Skeletal muscle satellite cell (primary cell): ENCODE data around the gene BLNK. TPM values are rescaled to one million over a fixed set of nuclear protein-coding genes. Genes with fewer than 3 reads are reported as not detected.
"Not testable (repeated sequence)": the region's sequence is repeated elsewhere in the genome, so short reads cannot be mapped to it uniquely, and the experiment has no call there.

Experiments used
- H3K27me3 ChIP-seq: 2 replicates; pipeline ENCODE4 v1.7.0; 2013; ENCODE audit warnings: low read length; ENCODE audit not compliant: control insufficient read depth, insufficient read depth
- H3K36me3 ChIP-seq: 2 replicates; pipeline ENCODE4 v1.7.0; 2013; ENCODE audit warnings: mild to moderate bottlenecking, control low read depth, low read length; ENCODE audit not compliant: insufficient read depth
- H3K4me1 ChIP-seq: 2 replicates; pipeline ENCODE4 v1.7.0; 2013; ENCODE audit warnings: low read length; ENCODE audit not compliant: control insufficient read depth, insufficient read depth
- H3K4me2 ChIP-seq: 2 replicates; pipeline ENCODE4 v1.7.0; 2013; ENCODE audit warnings: mild to moderate bottlenecking, low read length
- H3K4me3 ChIP-seq: 2 replicates; pipeline ENCODE4 v1.7.0; 2013; ENCODE audit warnings: low read length
- H3K9ac ChIP-seq: 2 replicates; pipeline ENCODE4 v1.7.0; 2013; ENCODE audit warnings: mild to moderate bottlenecking, low read depth, low read length, moderate library complexity
- H3K9me3 ChIP-seq: replicated peaks from 2 replicates; pipeline ENCODE4 v1.7.0; 2013; ENCODE audit warnings: mild to moderate bottlenecking, control low read depth, low read length
- total RNA-seq: library from RNA; depleted of rRNA; stranded (reverse); fragments of >200 nt; gene quantifications from 2 replicates; pipeline ENCODE4 v1.2.3, GENCODE V29; 2012; rRNA removed

The BLNK gene
- total RNA-seq, result 0.25 TPM in 1 of 2 replicates, not detected in the other

GRCh38 chr10:96271016-96271815 is at the start of gene BLNK:
BLNK (minus strand) TSS chr10:96271569; CDS start chr10:96271398, 171 bp downstream.
- Histone ChIP-seq H3K9me3 (no peaks in the 10 kb centered on the region), H3K27me3 (peaks cover 6% of the 10 kb centered on the region), H3K4me3 (no peak within 1 kb of the TSS), H3K9ac (no peak within 1 kb of the TSS), H3K4me2 (no peak within 1 kb of the TSS), H3K36me3 (no peaks in the 10 kb centered on the region), H3K4me1 (no peaks in the 10 kb centered on the region)

GRCh38 chr10:96319754-96320474 is 48.5 kb upstream of the BLNK start:
- Histone ChIP-seq H3K36me3 (no peaks in the 10 kb centered on the region), H3K9me3 (no peaks in the 10 kb centered on the region), H3K4me3 (no peak overlapping the region), H3K4me2 (no peak overlapping the region), H3K4me1 (no peaks in the 10 kb centered on the region), H3K27me3 (peaks cover 7% of the 10 kb centered on the region), H3K9ac (no peak overlapping the region)

- H3K4me2 ChIP-seq, result no peak overlapping the region
- H3K4me3 ChIP-seq, result no peak overlapping the region
- H3K27me3 ChIP-seq, result no peaks in the 10 kb centered on the region
- H3K9me3 ChIP-seq, result no peaks in the 10 kb centered on the region
- no peaks in the 10 kb centered on the region for H3K4me1 ChIP-seq
- H3K9ac ChIP-seq, result no peak overlapping the region
- H3K36me3 ChIP-seq, result no peaks in the 10 kb centered on the region
Observed at GRCh38 chr10:96317067-96317833, 45.9 kb upstream of the BLNK start.

- no peaks in the 10 kb centered on the region for H3K9me3 ChIP-seq
- no peaks in the 10 kb centered on the region for H3K36me3 ChIP-seq
- no peaks in the 10 kb centered on the region for H3K4me1 ChIP-seq
- no peaks in the 10 kb centered on the region for H3K27me3 ChIP-seq
- H3K4me3 ChIP-seq, result no peak overlapping the region
- no peak overlapping the region for H3K4me2 ChIP-seq
- no peak overlapping the region for H3K9ac ChIP-seq
Observed at GRCh38 chr10:96313344-96313743, 42.0 kb upstream of the BLNK start.

GRCh38 chr10:96311180-96311715 is 39.9 kb upstream of the BLNK start:
- no peaks in the 10 kb centered on the region for H3K9me3 ChIP-seq
- H3K36me3 ChIP-seq, result no peaks in the 10 kb centered on the region
- no peak overlapping the region for H3K9ac ChIP-seq
- no peak overlapping the region for H3K4me3 ChIP-seq
- no peak overlapping the region for H3K4me2 ChIP-seq
- H3K27me3 ChIP-seq, result no peaks in the 10 kb centered on the region
- no peaks in the 10 kb centered on the region for H3K4me1 ChIP-seq

GRCh38 chr10:96310321-96310669 is 38.9 kb upstream of the BLNK start:
- no peaks in the 10 kb centered on the region for H3K27me3 ChIP-seq
- H3K4me1 ChIP-seq, result no peaks in the 10 kb centered on the region
- no peak overlapping the region for H3K4me3 ChIP-seq
- no peak overlapping the region for H3K9ac ChIP-seq
- H3K4me2 ChIP-seq, result no peak overlapping the region
- H3K36me3 ChIP-seq, result no peaks in the 10 kb centered on the region
- H3K9me3 ChIP-seq, result no peaks in the 10 kb centered on the region

GRCh38 chr10:96309628-96310320 is 38.4 kb upstream of the BLNK start:
- no peak overlapping the region for H3K4me2 ChIP-seq
- no peaks in the 10 kb centered on the region for H3K9me3 ChIP-seq
- H3K27me3 ChIP-seq, result no peaks in the 10 kb centered on the region
- no peaks in the 10 kb centered on the region for H3K36me3 ChIP-seq
- no peaks in the 10 kb centered on the region for H3K4me1 ChIP-seq
- H3K4me3 ChIP-seq, result no peak overlapping the region
- no peak overlapping the region for H3K9ac ChIP-seq

GRCh38 chr10:96308854-96309253 is 37.5 kb upstream of the BLNK start:
- H3K4me1 ChIP-seq, H3K36me3 ChIP-seq, H3K4me3 ChIP-seq, H3K27me3 ChIP-seq, H3K9ac ChIP-seq, H3K4me2 ChIP-seq, H3K9me3 ChIP-seq: not testable (repeated sequence)

- Histone ChIP-seq H3K4me2 (no peak overlapping the region), H3K4me3 (no peak overlapping the region), H3K36me3 (no peaks in the 10 kb centered on the region), H3K4me1 (no peaks in the 10 kb centered on the region), H3K9me3 (no peaks in the 10 kb centered on the region), H3K27me3 (no peaks in the 10 kb centered on the region), H3K9ac (no peak overlapping the region)
Observed at GRCh38 chr10:96306516-96306915, 35.1 kb upstream of the BLNK start.

- Histone ChIP-seq H3K9ac (no peak overlapping the region), H3K9me3 (no peaks in the 10 kb centered on the region), H3K36me3 (no peaks in the 10 kb centered on the region), H3K27me3 (peaks cover 10% of the 10 kb centered on the region), H3K4me2 (no peak overlapping the region), H3K4me1 (no peaks in the 10 kb centered on the region), H3K4me3 (no peak overlapping the region)
Observed at GRCh38 chr10:96305019-96305418, 33.6 kb upstream of the BLNK start.

GRCh38 chr10:96304230-96304629 is 32.9 kb upstream of the BLNK start, which contains the start of gene DNTT:
DNTT (plus strand) TSS chr10:96304434; CDS start chr10:96304498, 64 bp downstream.
- H3K4me3 ChIP-seq, result no peak within 1 kb of the TSS
- H3K9ac ChIP-seq, result no peak within 1 kb of the TSS
- H3K36me3 ChIP-seq, result no peaks in the 10 kb centered on the region
- H3K9me3 ChIP-seq, result no peaks in the 10 kb centered on the region
- no peak within 1 kb of the TSS for H3K4me2 ChIP-seq
- no peaks in the 10 kb centered on the region for H3K4me1 ChIP-seq
- peaks cover 18% of the 10 kb centered on the region for H3K27me3 ChIP-seq
